HG03575 (cell line): ENCODE results near the gene SIX1.
A peak's percentile ranks its signal among the peaks of the same experiment; 100 is the strongest.

Experiments used
- ATAC-seq: cut with Tn5 transposase; IDR thresholded peaks from one replicate; pipeline ENCODE4 v1.9.1; 2021; ENCODE audit not compliant: unreplicated experiment, insufficient number of reproducible peaks, low FRiP score; ENCODE audit errors: extremely low read depth

SIX1 gene

GRCh38 chr14:60656686-60657455 is 7.6 kb upstream of the SIX1 start:
- ATAC-seq, result peak; percentile 31

GRCh38 chr14:60655898-60656685 is 6.8 kb upstream of the SIX1 start:
- ATAC-seq, result no peak

GRCh38 chr14:60655119-60655897 is 6.0 kb upstream of the SIX1 start:
- ATAC-seq, result no peak

- ATAC-seq, result no peak
These were observed 5.1 kb upstream of the SIX1 start for GRCh38 chr14:60654334-60654821.

- ATAC-seq, result no peak
These were observed 4.5 kb upstream of the SIX1 start for GRCh38 chr14:60653701-60654161.

- no peak for ATAC-seq
These were observed 3.7 kb upstream of the SIX1 start for GRCh38 chr14:60652674-60653651.

GRCh38 chr14:60651796-60652673 is 2.8 kb upstream of the SIX1 start:
- ATAC-seq, result no peak

- ATAC-seq, result no peak
These were observed 2.0 kb upstream of the SIX1 start for GRCh38 chr14:60651086-60651795.

- no peak for ATAC-seq
These were observed 1.2 kb upstream of the SIX1 start for GRCh38 chr14:60650373-60650961.

GRCh38 chr14:60649875-60650372 is 647 bp upstream of the SIX1 start:
- no peak for ATAC-seq

- ATAC-seq, result no peak
These were observed 886 bp downstream of the SIX1 start for GRCh38 chr14:60648249-60648933.

GRCh38 chr14:60647837-60648248 is 1.4 kb downstream of the SIX1 start:
- no peak for ATAC-seq

GRCh38 chr14:60647081-60647836 is 2.0 kb downstream of the SIX1 start:
- ATAC-seq, result no peak

GRCh38 chr14:60646226-60646818 is 3.0 kb downstream of the SIX1 start:
- ATAC-seq, result no peak
